Calu3 (cell line): ENCODE measurements around the gene RABEP2. TPM values are rescaled to one million over a fixed set of nuclear protein-coding genes. Genes with fewer than 3 reads are reported as not detected.

ENCODE experiments used
- BruUV-seq: library from RNA; stranded (reverse); fragments of 400-500 nt; replicated peaks from 2 replicates; lab custom pipeline; 2021; lab: Mats Ljungman, UMichigan
- CTCF ChIA-PET: fragments of 300-600 bp; sonication (Branson Sonifier 250); formaldehyde crosslinking; loops from one replicate; lab custom pipeline; 2022; ENCODE audit warnings: antibody characterized with exemption; lab: Charles Lee
- DNase-seq: peaks from one replicate; pipeline ENCODE4 v3.0.0; 2022
- H3K27ac Mint-ChIP-seq: one replicate; pipeline ENCODE4 v1.8.0; 2022; ENCODE audit warnings: mixed read lengths; ENCODE audit not compliant: unreplicated experiment
- H3K27me3 Mint-ChIP-seq: one replicate; pipeline ENCODE4 v1.8.0; 2022; ENCODE audit warnings: mixed read lengths; ENCODE audit not compliant: unreplicated experiment
- H3K36me3 Mint-ChIP-seq: one replicate; pipeline ENCODE4 v1.8.0; 2022; ENCODE audit warnings: mild to moderate bottlenecking, moderate library complexity, mixed read lengths; ENCODE audit not compliant: insufficient read depth, unreplicated experiment
- H3K4me1 Mint-ChIP-seq: one replicate; pipeline ENCODE4 v1.8.0; 2022; ENCODE audit warnings: mild to moderate bottlenecking, low read depth, mixed read lengths; ENCODE audit not compliant: unreplicated experiment
- H3K4me3 Mint-ChIP-seq: one replicate; pipeline ENCODE4 v1.8.0; 2022; ENCODE audit warnings: mild to moderate bottlenecking, low read depth, moderate library complexity, mixed read lengths; ENCODE audit not compliant: unreplicated experiment
- H3K9me3 Mint-ChIP-seq: one replicate; pipeline ENCODE4 v1.8.0; 2022; ENCODE audit warnings: low read depth, mixed read lengths; ENCODE audit not compliant: unreplicated experiment
- intact Hi-C: fragments of 100-400 bp; cut with micrococcal nuclease; formaldehyde crosslinking; loops from one replicate; pipeline ENCODE4 v1.10.0; 2022; ENCODE audit not compliant: unreplicated experiment
- total RNA-seq: library from RNA; stranded (reverse); gene quantifications from 2 replicates; pipeline ENCODE4 v1.2.3, GENCODE V29; 2022
- TF ChIP-seq, protein P1 (sequence below): fragments of 200-600 bp; IDR thresholded peaks from one replicate; pipeline ENCODE4 v1.8.0; 2022; ENCODE audit warnings: antibody characterized with exemption; ENCODE audit not compliant: unreplicated experiment

RABEP2 gene
- total RNA-seq, 1 experiment from 2014 or later, result 34.3 TPM

DNA sequence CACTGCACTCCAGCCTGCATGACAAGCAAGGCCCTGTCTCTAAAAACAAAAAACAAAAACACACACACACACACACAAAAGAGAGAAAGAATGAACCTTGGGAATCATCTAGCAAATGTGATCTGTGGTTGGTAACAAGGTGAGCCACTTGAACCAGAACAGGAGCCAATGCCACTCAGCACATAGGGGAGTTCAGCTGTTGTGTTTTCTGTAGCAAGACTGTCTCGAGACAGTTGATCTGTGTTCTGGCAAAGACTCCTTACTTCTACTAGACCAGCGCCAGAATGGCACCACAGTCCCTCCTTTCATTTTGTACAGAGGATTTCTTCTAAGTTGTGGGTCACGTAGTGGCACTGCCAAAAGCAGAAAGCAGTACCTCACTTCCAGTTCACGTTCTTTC is 26.1 kb downstream of the RABEP2 start:
- DNase-seq, result no peak
- no peak overlapping the region for H3K4me3 Mint-ChIP-seq
- no peaks in the 10 kb centered on the region for H3K9me3 Mint-ChIP-seq
- H3K4me1 Mint-ChIP-seq, result no peaks in the 10 kb centered on the region
- H3K27ac Mint-ChIP-seq, result no peak overlapping the region
- intact Hi-C loops, result no loop called here
- peaks cover 24% of the 10 kb centered on the region for H3K36me3 Mint-ChIP-seq
- BruUV-seq, result no TSS peak
- CTCF ChIA-PET, result no interaction called here
- no peaks in the 10 kb centered on the region for H3K27me3 Mint-ChIP-seq
- TF ChIP-seq, protein P1, sequence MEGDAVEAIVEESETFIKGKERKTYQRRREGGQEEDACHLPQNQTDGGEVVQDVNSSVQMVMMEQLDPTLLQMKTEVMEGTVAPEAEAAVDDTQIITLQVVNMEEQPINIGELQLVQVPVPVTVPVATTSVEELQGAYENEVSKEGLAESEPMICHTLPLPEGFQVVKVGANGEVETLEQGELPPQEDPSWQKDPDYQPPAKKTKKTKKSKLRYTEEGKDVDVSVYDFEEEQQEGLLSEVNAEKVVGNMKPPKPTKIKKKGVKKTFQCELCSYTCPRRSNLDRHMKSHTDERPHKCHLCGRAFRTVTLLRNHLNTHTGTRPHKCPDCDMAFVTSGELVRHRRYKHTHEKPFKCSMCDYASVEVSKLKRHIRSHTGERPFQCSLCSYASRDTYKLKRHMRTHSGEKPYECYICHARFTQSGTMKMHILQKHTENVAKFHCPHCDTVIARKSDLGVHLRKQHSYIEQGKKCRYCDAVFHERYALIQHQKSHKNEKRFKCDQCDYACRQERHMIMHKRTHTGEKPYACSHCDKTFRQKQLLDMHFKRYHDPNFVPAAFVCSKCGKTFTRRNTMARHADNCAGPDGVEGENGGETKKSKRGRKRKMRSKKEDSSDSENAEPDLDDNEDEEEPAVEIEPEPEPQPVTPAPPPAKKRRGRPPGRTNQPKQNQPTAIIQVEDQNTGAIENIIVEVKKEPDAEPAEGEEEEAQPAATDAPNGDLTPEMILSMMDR, result no peak

GRCh38 chr16:28898266-28898665 is 26.8 kb downstream of the RABEP2 start:
- CTCF ChIA-PET, result no interaction called here
- no TSS peak for BruUV-seq
- no peak for DNase-seq
- H3K9me3 Mint-ChIP-seq, result no peaks in the 10 kb centered on the region
- intact Hi-C loops, result no loop called here
- no peak overlapping the region for H3K27ac Mint-ChIP-seq
- TF ChIP-seq, protein P1, result no peak
- H3K4me1 Mint-ChIP-seq, result no peaks in the 10 kb centered on the region
- H3K27me3 Mint-ChIP-seq, result no peaks in the 10 kb centered on the region
- peaks cover 24% of the 10 kb centered on the region for H3K36me3 Mint-ChIP-seq
- no peak overlapping the region for H3K4me3 Mint-ChIP-seq

DNA sequence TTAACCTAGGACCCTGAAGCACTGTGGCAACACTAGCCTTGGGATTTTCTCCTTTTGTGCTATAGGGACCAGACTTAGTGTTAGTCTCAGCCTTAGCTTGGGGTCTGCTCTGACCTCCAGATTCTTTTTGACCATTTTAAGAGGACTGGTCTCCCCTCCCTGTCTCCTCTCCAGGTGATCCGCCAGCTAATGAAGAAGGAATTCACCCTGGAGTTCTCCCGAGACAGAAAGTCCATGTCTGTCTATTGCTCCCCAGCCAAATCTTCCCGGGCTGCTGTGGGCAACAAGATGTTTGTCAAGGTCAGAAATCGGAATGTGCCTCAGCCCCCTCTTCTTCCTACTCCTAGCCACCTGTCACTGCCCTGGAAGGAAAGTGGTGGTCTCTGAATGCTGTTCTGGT is 27.2 kb downstream of the RABEP2 start:
- DNase-seq, result no peak
- CTCF ChIA-PET, result no interaction called here
- H3K27me3 Mint-ChIP-seq, result no peaks in the 10 kb centered on the region
- H3K27ac Mint-ChIP-seq, result no peak overlapping the region
- BruUV-seq, result no TSS peak
- intact Hi-C loops, result no loop called here
- no peaks in the 10 kb centered on the region for H3K9me3 Mint-ChIP-seq
- H3K4me3 Mint-ChIP-seq, result no peak overlapping the region
- H3K36me3 Mint-ChIP-seq, result peaks cover 20% of the 10 kb centered on the region
- no peaks in the 10 kb centered on the region for H3K4me1 Mint-ChIP-seq
- TF ChIP-seq, protein P1, result no peak

- Mint-ChIP-seq H3K9me3 (no peaks in the 10 kb centered on the region), H3K36me3 (peaks cover 8% of the 10 kb centered on the region), H3K27ac (no peak overlapping the region), H3K4me1 (no peaks in the 10 kb centered on the region), H3K27me3 (no peaks in the 10 kb centered on the region), H3K4me3 (no peak overlapping the region)
- no peak for DNase-seq
- TF ChIP-seq, protein P1, result no peak
- no TSS peak for BruUV-seq
- intact Hi-C loops, result no loop called here
- CTCF ChIA-PET, result interaction anchor here (1.1 kb wide), 1 partner anchor 10 kb away, joined by 3 read pairs; no protein-coding TSS in a partner anchor
Measured at GRCh38 chr16:28895609-28896008, 29.4 kb downstream of the RABEP2 start.
